Kidney glomerular epithelial cell (primary cell): Measurements from ENCODE around the gene RPL18A.

Experiments used
- DNase-seq: peaks from one replicate; lab custom pipeline; 2025; lab: John Stamatoyannopoulos, UW

Gene RPL18A

DNA sequence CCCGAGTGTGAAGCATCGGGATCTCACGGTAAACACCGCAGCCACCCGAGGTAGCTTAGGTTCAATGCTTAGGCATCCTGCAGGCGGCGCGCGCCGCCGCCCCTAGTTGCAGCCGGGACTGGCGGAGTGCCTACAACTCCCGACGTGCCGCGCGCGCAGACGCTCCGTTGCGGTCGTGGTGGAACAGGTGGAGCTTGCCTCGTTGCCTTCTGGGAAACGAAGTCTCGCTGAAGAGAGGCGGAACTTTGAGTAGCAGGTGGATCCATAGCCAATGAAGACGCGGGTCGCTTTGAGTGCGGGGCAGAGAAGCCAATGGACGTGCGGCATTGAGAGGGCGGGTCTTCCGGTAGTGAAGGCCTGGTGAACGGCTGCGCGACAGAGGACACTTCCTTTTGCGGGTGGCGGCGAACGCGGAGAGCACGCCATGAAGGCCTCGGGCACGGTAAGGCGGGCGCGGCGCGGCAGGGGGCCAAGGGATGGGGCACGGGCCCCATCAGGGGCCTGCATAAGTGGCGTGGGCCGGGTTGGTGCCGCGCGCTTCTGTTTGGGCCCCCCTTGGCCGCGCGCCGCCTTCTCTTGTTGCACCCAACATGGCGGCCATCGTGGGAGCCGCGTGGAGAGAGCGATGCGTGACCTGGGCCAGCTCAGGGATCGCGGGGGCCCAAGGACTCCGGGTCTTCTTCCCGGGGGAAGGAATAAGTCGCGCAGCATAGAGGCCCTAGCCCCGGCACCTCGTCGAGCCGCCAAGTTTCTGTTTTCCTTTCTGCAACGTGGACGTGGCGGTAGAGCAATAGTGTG lies at the start of gene RPL18A:
Gene RPL18A (plus strand): TSS at position 378 of the 798 bp plus-strand sequence. CDS start 47 bp downstream, at position 425.
- DNase-seq: peak; percentile 98

GRCh38 chr19:17811103-17811502 lies 48.6 kb upstream of the RPL18A start:
- DNase-seq: no peak

DNA sequence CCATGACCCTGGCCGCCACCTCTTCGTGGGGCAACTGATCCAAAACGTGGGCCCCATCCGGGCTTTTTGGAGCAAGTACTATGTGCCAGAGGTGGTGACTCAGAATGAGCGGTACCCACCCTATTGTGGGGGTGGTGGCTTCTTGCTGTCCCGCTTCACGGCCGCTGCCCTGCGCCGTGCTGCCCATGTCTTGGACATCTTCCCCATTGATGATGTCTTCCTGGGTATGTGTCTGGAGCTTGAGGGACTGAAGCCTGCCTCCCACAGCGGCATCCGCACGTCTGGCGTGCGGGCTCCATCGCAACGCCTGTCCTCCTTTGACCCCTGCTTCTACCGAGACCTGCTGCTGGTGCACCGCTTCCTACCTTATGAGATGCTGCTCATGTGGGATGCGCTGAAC lies 48.0 kb upstream of the RPL18A start:
- DNase-seq: no peak

- DNase-seq: no peak
Measured at GRCh38 chr19:17812099-17812498, 47.6 kb upstream of the RPL18A start.

- DNase-seq: no peak
Measured at GRCh38 chr19:17817668-17818363, 41.9 kb upstream of the RPL18A start.

DNA sequence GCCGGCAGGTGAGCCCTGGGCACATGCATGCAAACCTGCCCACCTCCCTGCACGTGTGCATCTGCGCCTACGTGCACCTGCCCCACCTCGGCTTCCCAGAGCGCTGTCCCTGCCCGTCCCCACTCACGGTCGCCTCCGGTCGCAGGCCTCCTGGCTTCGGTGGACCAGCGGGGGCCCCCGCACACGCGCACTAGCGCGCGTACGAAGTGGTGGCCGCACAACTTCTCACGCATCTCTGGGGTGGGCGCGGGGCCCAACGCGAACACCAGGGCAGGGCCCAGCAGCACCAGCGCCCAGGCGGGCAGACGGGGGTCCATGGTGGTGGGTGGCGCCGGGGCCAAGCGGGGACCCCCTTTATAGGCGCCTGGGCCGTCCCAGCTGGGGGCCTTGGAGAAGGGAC lies 38.5 kb upstream of the RPL18A start, which contains the start of gene INSL3:
Gene INSL3 (minus strand): TSS at position 330 of the 400 bp plus-strand sequence. CDS start 13 bp downstream, at position 317.
- no peak for DNase-seq

DNA sequence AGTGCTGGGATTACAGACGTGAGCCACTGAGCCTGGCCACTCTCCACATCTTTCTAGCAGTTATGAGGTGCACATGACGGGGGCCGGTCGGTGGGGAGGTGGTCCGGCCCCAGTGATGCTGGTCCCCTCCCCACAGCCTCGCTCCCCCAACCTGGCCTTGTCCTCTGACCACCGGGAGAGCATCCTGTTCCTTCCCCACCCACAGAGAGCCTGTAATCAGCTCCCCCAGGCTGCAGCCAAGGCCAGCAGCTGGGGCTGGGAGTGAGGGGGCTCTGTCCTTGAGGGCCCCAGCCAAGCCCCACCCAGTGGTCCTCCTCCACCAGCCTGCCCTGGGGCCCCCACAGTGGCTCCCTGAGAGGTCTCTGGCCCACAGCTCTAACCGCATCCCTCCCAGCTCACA lies 35.4 kb upstream of the RPL18A start:
- no peak for DNase-seq

DNA sequence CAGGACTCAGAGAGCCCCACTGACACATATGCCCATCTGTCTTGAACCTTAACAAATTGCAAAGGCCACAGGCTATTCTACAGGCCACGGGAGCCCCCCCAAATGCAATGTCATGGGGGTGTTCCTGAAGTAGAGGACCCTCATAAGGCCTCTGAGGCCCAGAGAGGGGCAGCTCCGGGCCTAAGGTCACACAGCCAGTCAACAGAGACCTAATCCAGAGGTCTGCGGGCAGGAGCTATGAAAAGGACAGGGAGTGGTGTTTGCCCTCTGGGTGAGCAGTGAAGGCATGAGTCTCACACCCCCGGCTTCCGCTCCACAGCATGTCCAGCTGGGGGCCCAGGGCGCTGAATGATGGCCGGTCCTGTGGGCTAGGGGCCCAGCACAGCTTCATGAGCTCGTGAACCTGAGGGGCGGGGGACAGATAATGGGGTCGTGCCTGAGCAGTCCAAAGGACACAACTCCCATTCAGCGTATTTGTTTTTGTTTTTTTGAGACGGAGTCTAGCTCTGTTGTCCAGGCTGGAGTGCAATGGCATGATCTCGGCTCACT lies 33.1 kb upstream of the RPL18A start:
- no peak for DNase-seq

- no peak for DNase-seq
Measured at GRCh38 chr19:17829855-17830566, 29.7 kb upstream of the RPL18A start.

- peak; percentile 39 for DNase-seq
Measured at GRCh38 chr19:17830567-17831418, 28.9 kb upstream of the RPL18A start.

DNA sequence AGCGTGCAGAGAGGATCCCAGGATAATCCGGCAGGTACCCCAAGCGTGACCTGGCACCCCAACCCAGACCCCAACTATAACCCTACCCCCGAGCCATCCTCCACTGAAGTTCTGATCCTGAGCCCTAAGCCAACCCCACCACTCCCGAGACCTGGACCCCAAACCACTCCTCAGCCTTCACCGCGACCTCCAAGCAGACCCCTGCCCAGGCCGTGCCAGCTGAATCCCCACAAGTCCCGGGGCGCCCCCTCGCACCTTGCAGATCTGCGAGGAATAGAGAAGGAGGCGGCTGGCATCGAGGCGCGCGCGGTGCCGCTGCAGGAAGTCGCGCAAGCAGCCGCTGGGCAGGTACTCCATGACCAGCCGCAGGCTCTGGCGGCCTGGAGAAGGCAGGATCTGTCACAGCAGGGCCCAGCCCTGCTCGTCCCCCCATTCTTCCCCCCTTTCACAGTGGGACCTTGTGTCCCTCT lies 28.3 kb upstream of the RPL18A start:
- no peak for DNase-seq

DNA sequence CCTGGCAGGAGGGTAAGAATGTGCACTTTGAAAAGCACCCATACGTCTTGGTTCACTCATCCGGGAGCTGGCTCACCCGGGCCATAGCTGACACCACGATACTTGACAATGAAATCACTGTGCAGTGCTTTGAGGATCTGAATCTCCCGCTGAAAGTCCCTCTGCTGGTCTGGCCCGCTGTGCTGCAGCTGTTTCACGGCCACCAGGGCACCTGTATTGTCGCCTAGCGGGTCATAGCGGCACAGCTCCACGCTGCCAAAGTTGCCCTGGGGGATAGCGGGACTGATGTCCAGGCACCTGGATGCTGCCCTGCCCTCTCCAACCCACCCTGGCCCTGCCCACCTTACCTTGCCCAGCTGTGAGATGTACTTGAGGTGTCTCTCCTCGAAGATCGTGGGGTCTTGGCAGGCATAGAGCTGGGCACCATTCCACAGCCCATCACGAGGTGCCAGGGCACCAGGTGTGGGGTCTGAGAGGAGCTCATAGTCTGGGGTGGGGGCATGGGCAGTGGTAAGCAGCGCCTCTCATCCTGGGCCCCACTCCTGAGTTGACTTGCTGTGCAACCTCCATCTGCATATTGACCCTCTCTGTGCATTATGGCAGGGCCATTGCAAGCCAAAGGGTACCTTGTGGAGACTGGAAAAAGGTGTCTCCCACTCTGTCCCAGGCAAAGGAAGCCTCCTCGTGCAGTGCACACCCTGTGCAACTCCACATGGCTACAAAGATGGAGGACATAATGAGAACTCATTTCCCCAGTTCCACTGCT lies 27.1 kb upstream of the RPL18A start:
- no peak for DNase-seq

DNA sequence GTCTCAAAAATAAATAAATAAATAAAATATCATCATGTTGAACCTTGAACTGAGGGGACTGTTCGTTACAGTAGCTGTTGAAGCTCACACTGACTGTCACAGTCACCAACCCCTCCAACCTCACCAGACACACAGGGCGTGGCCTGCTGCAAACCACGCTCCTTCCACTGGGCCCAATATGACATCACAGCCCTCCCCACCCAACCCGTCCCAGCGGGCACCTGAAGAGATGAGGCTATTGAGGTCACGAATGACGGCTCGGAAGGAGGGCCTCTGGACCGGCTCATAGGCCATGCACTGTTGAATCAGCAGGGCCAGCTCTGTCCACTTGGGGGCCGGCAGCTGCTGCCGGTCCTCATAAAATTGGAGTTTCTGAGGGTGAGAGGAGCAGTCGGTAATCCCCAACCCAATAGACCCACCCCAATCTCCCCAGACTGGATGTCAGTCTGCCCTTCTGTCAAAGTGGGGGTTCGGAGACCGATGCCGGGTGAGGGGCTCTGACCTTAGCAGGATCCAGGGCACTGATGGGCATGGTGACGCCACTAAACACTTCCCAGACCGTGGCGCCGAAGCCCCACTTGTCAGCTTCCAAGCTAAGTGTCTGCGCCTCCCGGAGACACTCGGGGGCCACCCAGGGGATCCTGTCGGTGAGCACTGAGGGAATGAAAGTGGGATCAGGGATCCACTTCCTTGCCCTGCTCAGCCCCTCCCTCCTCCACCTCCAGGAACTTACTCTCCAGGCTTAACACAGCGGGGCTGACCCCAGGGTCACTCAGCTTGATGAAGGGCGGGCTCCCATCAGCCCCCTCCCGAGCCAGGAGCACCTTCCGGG lies 25.1 kb upstream of the RPL18A start:
- no peak for DNase-seq

- DNase-seq: no peak
Measured at GRCh38 chr19:17835182-17836006, 24.3 kb upstream of the RPL18A start.

- no peak for DNase-seq
Measured at GRCh38 chr19:17836530-17836929, 23.2 kb upstream of the RPL18A start.

GRCh38 chr19:17837972-17838371 lies 21.7 kb upstream of the RPL18A start:
- no peak for DNase-seq

DNA sequence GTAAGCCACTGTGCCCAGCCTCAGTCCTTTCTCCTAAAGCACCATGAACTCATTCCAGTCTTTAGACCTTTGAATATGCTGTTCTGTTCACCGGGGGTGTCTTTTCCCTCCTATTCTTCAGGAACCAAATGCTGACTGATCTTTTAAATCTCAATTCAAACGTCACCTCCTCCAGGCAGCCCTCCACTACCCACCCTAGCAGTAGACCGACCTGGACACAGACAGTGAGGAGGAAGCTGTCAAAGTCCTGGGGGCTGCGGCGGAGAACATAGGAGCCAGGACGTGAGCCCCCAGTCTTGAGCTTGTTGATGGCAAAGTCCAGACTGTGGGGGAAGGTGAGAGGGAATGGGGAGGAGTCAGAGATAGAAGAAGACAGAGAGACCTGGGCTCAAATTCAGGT lies 19.7 kb upstream of the RPL18A start:
- no peak for DNase-seq

GRCh38 chr19:17841371-17841809 lies 18.3 kb upstream of the RPL18A start:
- DNase-seq: no peak
